GM18907 (cell line): Measurements from ENCODE around the gene TRPM5.

Experiments
- ATAC-seq: cut with Tn5 transposase; IDR thresholded peaks from one replicate; pipeline ENCODE4 v1.9.1; 2021; ENCODE audit warnings: mild to moderate bottlenecking, moderate library complexity; ENCODE audit not compliant: unreplicated experiment

TRPM5 gene

DNA sequence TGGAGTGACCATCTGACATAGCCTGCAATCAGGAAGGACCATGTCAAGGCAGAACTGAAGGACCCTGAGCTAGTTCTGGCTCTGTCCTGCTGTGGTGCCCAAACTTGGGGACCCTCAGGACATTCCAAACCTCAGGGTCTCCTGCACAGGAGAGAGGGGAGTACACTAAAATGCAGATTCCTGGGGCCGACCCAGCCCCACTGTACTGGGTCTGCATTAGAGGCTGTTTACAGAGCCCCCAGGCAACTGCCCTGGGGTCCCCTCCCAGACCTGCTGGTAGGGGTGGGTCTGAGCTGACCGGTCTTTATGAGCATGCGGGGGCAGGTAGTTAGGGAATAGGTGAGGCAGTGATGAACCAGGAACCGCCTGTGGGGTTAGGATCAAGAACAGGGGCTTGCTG is 6.8 kb downstream of the TRPM5 start:
- ATAC-seq = no peak

DNA sequence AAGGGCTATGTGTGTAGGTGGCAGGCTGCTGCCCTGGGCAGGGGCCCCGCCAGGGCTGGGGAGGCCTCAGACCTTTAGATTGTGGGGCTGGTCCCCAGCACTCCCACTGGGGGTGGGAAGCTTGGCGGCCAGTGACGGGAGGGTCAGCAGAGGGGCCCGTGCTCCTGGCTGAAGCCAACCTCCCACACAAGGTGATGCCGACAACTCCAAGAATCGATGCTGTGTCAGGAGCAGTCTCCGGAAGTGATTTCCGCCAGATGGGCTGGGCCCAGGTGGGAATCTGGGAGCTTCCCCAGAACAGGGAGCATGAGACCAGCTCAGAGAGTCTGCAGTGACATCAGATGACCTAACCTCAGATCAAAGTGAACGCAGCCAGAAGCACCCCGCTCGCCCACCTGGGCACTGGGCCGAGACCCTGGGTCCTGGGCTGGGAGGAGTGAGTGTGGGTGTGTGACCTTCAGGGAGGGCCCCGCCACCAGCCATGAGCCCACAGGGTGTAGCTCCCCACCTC is 7.7 kb downstream of the TRPM5 start:
- ATAC-seq = no peak

DNA sequence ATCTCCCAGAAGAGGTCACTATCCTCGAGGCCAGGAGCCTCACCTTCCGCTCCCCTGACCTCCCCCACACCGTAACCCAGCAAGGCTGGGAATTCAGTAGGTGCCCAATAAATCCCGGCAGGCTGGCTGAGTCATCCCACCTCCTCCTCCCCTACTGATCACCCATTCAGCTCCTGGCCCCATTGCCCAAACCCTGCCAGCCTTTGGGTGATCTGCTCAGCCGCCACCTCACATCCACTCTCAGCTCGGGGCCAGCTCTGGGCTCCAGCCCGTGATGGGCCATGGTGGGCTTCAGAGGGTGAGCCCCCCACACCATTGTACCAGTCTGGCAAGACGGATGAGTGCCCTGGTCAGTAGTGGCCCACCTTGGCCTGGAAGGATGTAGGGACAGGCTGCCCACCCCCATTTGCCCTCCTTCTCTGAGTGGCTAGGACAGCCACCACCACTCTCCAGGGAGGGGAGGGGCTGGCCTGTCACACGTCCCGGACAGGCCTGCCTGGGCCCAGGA is 8.2 kb downstream of the TRPM5 start:
- ATAC-seq = no peak

DNA sequence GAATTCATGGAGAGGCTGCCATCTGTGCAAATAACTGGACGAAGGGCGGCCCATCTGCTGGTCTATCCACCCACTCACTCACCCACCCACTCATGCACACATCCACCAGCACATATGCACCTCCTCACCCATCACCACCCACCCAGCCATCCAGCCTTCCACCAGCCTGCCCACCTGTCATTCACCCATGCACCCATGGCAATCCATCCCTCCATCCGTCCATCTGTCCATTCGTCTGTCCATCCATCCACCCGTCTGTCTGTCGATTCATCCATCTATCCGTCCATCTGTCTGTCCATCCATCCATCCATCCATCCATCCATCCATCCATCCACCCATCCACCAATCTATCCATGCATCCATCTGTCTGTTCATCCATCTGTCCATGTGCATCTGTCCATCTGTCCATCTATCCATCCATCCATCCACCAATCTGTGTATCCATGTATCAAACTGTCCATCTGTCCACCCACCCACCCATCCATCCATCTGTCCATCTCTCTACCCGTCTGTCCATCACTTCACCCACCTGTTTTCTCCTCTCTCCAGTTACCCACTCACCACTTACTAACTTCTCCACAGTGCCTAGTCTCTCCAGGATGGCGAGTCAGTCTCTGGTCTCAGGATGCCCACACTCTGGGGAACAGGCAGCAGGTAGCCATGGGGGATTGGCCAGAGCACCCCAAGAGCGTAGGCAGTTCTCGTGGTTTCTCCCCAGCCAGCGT is 8.9 kb downstream of the TRPM5 start:
- no peak for ATAC-seq

DNA sequence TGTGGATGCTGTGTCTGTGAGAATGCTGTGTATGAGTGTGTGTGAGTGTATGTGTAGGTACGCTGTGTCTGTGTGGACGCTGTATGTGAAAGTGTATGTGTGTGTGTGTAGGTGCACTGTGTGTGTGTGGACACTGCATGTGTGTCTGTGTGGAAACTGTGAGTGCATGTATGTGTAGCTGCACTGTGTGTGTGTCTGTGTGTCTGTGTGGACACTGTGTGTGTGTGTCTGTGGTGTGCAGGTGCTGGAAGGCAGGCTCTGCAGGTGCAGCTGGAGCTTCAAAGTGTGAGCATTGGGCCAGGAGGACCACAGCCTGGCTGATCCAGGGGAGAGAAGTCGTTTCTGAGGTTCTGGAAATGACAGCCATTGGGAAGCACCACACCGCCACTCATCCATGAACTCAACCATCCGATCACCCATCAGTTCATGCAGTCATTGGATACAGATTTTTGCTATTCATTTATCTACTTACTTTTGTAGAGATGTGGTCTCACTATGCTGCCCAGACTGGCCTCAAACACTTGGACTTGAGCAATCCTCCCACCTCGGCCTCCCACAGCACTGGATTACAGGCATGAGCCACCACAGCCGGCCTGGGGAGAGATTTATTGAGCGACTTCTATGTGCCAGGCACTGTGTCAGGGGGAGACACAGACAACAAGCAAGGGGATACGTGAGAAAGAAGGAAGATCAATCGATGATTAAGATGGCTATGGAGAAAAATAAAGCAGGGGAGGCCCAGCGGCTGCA is 9.6 kb downstream of the TRPM5 start:
- ATAC-seq = no peak

DNA sequence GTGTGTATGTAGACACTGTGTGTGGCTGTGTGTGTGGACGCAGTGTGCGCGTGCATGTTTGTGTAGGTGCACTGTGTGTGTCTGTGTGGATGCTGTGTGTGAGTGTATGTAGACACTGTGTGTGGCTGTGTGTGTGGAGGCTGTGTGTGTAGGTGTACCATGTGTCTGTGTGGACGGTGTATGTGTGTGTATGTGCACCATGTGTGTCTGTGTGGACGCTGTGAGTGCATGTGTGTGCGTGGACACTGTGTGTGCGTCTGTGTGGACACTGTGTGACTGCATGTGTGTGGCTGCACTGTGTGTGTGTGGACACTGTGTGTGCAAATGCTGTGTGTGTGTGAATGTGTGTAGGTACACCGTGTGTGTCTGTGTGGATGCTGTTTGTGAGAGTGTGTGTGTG is 10.3 kb downstream of the TRPM5 start:
- ATAC-seq = no peak

DNA sequence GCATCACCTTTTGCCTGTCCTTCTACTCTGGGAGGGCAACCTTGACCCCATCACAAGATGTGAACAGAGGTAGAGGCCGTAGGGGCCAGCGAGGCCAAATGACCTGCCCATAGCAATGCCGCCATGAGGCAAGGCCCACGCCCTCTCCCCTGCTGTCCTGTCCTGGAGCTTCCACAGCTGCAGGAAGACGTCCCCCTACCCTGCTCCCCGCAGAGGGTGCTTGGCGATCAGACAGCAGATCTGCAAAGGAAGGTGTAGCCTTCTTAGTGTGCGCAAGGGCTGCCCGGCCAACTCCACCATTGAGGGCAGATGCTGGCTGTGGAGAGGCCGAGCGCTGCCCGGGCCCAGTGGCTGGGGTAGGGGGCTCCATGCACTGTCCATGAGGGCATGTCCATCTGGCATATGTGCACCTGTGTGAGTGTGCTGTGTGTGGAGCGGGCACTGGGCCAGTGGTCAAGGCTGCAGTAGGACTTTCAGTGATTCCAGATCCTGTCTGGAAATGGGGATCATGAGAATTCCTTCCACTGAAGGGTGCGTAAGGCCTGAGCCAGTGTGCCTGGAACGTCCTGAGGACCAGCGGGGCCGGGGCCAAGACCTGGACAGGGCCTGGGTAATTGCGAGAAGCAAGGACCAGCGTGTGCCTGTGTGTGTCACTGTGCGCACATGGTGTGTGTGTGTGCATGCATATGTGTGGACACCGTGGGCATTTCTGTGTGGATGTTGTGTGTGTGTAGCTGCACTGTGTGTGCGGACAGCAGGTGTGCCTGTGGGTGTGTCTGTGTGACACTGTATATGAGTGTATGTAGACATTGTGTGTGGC is 11.0 kb downstream of the TRPM5 start:
- no peak for ATAC-seq

DNA sequence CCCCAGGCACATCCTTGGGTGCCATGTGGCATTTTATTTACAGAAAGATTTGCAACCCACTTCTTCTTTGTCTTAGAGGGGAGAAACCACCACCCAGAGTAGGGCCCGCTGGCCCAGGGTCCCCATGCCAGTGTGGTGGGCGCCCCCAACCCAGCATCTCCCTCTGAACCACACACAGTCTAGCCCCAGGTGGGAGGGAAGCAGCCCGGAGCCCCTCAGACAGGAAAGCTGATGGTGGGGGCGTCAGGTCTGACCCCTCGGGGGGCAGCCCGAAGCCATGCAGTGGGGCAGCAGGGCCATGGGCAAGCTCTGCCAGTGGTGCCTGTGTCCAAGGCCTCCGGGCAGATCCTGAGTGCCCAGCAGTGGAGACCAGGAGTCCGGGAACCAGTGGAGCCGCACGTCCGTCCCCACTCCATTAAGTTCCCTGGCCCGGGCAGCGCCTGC is 11.7 kb downstream of the TRPM5 start:
- no peak for ATAC-seq

DNA sequence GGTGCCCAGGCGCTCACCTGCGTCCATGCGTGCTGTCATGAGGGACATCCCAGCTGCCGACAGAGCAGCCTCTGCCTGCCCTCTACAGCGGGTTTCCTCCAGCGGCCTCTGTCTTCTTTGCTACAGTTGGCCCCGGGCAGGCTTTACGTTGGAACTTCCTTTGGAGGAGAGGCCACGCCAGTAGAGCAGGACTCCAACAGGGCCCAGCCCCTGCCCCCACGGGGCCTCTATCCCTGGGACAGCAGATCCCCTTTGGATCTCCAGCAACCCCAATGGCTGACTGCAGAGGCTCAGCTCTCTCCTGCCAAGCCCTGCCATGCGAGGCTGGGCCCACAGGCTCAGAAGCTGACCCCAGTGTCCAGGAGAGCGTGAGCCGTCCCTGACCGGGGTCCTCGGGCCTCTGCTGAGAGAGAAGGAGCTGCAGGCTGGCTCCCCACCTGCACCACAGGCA is 12.1 kb downstream of the TRPM5 start:
- no peak for ATAC-seq

DNA sequence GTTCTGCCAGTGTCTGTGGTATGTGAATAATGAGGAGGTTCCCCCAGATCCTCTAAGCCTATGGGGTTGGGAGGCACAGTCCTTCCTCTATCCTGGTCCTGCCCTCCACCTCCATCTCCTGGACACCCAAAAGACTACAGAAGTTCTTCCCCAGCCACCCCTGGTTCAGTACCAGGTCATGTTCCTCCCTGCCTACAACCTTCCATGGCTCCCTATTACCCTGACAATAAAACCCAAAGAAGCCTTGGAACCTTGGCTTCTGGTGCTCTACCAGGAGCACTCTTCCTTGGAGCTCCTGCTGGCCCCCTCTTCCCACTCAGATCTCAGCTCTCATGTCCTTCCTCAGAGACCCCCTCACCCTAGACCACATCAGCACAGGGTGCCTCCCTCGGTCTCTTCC is 12.9 kb downstream of the TRPM5 start:
- ATAC-seq = no peak

DNA sequence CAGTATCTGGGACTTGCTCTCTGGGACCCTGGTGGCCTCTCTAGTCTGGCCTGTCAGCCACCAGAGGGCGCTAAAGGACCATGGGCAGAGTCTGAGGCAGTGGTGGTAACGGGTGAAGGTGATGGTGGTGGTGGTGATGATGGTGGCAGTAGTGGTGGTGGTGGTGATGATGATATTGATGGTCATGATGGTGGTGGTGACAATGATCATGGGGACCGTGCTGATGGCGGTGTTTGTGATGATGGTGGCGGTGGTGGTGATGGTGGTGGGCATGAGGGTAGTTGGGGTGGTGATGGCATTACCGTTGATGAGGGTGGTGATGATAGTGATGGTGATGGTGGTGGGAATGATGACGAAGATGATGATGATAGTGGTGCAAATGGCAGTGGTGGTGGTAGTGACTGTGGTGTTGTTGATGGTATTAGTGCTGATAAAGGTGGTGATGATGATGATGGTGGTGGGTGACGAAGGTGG is 16.0 kb downstream of the TRPM5 start:
- ATAC-seq = no peak

DNA sequence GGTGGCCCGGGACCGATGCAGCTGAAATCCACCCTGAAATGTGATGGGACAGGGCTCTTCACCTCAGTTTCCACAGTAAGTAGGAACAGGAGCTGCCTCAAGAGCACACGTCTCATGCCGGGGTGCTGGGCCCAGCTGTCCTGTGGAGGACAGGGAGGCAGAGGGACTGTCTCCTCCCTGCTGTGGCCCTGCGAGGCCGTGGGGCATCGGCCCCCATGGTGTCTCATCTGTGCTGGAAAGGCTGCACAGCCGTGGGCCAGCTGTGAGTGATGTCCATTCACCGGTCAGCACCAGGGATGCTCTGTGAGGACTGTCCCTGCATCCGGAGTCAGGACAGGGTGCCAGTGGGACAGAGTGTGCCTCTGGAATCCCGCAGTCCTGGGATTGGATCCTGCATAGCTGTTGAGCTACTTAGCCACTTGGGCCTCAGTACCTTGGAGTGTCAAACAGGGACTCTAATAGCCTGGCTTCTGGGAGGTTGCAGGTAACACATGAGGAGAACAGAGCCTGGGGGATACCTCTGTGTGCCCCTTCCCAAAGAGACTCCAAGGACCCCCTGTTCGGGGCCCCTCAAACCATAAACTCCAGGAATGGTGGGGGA is 16.5 kb downstream of the TRPM5 start:
- ATAC-seq = no peak

DNA sequence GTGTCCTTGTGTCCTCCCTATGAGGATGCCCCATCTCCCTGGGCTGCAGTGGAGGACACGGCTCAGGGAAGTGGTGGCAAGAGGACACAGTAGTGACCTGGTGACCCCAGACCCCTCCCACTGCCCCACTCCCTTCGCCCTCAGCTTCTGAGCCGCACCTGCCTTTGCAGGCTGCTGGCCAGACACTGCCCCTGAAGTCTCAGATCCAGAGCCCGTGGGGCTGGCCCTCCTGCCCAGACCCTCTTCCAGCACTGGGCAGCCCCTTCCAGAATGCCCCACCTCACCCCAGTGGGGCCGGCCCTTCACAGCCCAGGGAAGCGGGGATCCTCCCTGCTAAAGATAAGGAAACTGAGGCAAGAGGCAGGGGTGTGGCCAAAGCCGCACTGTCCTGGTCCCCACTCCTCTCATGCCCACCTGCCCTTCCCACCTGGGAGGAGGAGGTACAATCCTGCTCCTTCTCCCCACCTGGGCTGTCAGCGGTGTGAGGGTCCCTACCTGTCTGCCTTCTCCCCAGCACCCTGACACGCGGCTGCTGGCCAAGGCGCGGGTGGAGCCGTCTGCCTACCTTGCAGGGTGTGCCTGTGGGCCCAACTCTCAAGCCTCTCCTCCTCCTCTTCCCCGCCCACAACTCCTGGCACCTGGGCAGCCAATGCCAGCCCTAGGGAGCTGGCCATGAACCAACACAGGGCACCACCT is 17.3 kb downstream of the TRPM5 start:
- no peak for ATAC-seq

DNA sequence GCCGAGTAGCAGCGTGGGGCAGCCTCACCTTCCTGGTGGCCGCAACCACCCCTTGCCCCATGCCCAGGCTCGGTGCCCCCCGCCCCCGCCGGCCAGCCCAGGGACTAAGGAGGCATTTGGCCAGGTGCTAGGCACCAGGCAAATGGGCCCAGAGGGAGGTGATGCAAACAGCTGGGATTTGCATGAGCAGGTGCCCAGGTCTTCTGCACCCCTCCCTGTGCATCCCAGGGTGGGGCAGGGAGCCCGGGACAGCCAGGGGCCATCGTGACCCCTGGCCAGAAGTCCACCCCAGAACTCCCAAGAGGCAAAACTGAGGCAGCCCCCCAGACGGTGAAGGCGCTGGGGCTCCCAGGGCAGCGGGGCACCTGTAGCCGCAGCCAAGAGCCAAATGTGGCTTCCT is 18.1 kb downstream of the TRPM5 start:
- no peak for ATAC-seq

DNA sequence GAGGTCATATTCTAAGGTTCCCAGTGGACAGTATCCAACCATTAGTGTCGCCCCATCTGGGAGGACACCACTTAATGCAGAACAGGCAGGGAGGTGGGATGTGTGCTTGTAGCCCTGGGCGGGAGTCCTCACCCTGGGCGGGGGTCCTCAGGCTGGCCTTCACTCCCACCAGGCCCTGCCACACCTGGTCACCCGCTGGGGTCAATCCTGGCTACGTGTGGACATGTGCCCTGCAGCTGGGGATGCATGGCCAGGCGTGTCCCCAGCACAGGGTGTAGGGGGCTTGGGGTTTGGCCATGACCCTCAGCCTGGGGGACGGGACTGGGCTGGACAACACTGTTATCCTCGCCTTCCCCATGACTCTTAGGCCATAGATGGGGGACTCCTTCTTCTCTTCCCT is 18.8 kb downstream of the TRPM5 start:
- no peak for ATAC-seq

DNA sequence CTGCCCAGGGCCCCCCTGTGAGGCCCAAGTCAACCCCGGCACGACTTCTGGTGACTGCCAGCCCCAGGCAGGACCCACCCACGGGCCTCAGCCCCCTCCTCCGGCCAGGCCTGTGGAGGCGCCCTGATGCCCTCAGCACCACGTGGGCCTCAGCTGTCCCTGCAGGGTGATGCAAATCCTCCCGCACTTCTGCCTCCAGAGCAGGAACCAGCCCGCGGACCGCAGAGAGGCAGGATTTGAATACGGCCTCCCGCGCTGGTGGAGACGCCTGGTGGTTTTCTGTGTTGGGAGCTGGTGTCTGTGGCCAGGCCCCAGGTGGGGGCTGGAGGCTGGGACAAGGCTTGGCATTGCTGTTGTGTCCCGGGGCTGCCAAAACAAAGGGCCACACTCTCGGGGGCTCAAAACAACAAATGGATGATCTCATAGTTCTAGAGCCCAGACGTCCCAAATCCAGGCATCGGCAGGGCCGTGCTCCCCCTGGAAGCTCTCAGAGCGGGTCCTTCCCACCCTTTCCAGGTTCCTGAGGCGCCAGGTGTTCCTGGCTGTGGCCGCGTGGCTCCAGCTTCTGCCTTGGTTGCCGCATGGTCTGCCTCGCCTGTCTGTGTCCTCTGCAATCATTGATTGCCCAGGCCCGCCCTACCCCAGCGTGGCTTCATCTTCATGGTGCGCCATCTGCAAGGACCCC is 19.4 kb downstream of the TRPM5 start:
- no peak for ATAC-seq

DNA sequence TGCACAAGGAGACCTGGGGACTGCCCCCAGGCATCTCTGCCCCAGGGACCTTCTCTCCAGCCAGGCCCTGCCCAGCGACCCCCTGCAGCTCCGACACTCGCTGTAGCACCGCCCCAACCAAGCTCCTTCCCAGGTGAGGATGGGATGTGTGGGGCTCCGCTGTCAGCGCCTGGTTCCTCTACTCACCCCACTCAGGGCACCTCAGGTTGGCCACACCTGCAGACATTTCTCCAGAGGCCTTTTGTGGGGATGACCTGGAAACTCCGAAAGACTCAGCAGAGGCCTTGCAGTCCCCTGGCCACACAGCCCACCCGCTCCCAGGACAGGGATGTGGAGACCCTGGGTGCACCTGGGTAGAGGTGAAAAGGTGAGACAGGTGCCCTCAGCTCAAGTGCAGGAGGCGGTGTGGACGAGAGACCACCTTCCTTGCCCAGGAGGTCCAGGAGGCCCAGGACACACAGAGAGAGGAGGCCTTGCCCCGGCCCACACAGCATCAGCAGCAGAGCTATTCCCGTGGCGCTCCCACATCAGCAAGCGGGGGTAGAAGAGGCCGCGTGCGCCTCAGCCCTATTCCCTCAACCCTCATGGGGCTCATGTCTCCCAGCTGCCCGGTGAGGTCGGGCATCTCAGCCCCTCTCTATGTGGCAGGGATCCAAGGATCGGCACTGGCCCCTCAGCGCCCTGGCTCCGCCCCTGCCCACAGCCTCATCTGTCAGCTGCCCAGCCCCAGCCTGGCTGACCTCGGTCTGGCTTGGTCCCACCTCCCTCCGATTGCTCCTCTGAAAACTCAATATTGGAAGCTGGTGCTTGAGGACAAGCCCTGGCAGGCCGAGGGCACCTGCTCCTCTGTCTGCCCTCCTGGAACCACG is 20.9 kb downstream of the TRPM5 start:
- ATAC-seq = no peak

DNA sequence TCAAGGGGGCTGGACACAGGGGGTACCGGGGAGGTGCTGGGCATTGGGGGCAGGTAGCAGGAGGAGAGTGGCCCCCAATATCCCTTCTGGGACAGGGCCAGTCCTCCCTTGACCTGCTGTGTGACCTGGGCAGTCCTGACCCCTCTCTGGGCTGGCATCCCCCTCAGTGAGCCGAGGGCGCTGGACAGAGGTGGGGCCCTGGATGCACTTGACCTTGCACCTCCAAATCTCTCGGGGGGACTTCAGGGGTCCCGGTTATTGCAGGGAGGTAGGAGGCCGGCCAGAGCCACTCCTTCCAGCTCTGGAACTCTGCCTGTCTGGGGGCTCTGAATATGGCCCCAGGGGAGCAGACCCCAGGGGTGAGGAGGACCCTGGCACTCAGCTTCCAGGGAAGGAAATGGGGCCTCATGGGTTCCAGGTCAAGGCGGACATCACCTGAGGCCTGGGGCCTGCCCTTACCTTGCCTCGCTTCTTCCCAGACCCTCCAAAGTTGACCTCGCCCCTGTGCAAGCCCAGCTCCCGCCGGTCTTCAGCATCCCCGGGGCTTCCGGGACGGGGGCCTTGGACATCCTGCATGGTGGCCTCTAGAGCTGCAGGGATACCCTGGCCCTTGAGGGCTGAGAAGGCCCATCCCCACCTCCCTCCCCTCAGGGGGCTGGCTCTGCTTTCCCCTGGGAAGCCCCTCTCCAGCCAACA is 21.7 kb downstream of the TRPM5 start:
- ATAC-seq = no peak
